ENCODE data around the gene SOHLH2. TPM values are rescaled to one million over a fixed set of nuclear protein-coding genes. Genes with fewer than 3 reads are reported as not detected.

Gene SOHLH2
- total and polyA plus RNA-seq, 4 donors: 0.04 to 0.28 (median 0.08) TPM

- Histone ChIP-seq H3K9ac (ENCODE audit: insufficient read depth in 1 of 2, low read length in 2 of 2) (no peak overlapping the region), H3K27ac (ENCODE audit: low read depth in 1 of 2, low read length in 1 of 2) (no peak overlapping the region), H3K9me3 (ENCODE audit: control insufficient read depth in 4 of 4, insufficient read depth in 3 of 4, low read length in 3 of 4) (no peaks in the 10 kb centered on the region), H3K27me3 (ENCODE audit: control insufficient read depth in 3 of 3, insufficient read depth in 3 of 3, low read length in 2 of 3) (no peaks in the 10 kb centered on the region), H3K4me3 (no peak overlapping the region), H3K4me1 (ENCODE audit: control insufficient read depth in 5 of 5, insufficient read depth in 5 of 5, low read length in 5 of 5) (no peaks in the 10 kb centered on the region), H3K36me3 (ENCODE audit: control insufficient read depth in 4 of 4, insufficient read depth in 4 of 4, low read length in 4 of 4) (peaks cover 0 to 2% (median 0%) of the 10 kb centered on the region in 4 donors)
- no peak for ATAC-seq (ENCODE audit: insufficient read depth, low FRiP score)
- 92 to 96% methylated on average over 2 of the region's 2 CpGs for WGBS, 2 donors
- no peak for TF ChIP-seq CTCF (IDR thresholded peaks at IDR 0.05; ENCODE audit: control extremely low read depth, extremely low read depth)
- DNase-seq: no peak
Observed at GRCh38 chr13:36242761-36243160, 28.4 kb upstream of the SOHLH2 start.

GRCh38 chr13:36231236-36231635 lies 16.9 kb upstream of the SOHLH2 start:
- no peak for ATAC-seq (ENCODE audit: insufficient read depth, low FRiP score)
- TF ChIP-seq CTCF (IDR thresholded peaks at IDR 0.05; ENCODE audit: control extremely low read depth, extremely low read depth): no peak
- no peaks in the 10 kb centered on the region for H3K4me1 ChIP-seq (ENCODE audit: control insufficient read depth in 5 of 5, insufficient read depth in 5 of 5, low read length in 5 of 5)
- H3K27me3 ChIP-seq (ENCODE audit: control insufficient read depth in 3 of 3, insufficient read depth in 3 of 3, low read length in 2 of 3): no peaks in the 10 kb centered on the region
- WGBS, 2 donors: 70 to 78% methylated on average over 3 of the region's 3 CpGs
- H3K27ac ChIP-seq (ENCODE audit: low read depth in 1 of 2, low read length in 1 of 2): no peak overlapping the region
- no peak overlapping the region for H3K4me3 ChIP-seq
- H3K9ac ChIP-seq (ENCODE audit: insufficient read depth in 1 of 2, low read length in 2 of 2): no peak overlapping the region
- peaks cover 0 to 5% (median 2%) of the 10 kb centered on the region in 4 donors for H3K9me3 ChIP-seq (ENCODE audit: control insufficient read depth in 4 of 4, insufficient read depth in 3 of 4, low read length in 3 of 4)
- H3K36me3 ChIP-seq (ENCODE audit: control insufficient read depth in 4 of 4, insufficient read depth in 4 of 4, low read length in 4 of 4): no peaks in the 10 kb centered on the region
- no peak for DNase-seq

- 76 to 81% methylated on average over 1 of the region's 1 CpG for WGBS, 2 donors
- no peak for ATAC-seq (ENCODE audit: insufficient read depth, low FRiP score)
Observed at GRCh38 chr13:36224730-36225129, 10.4 kb upstream of the SOHLH2 start.

More at GRCh38 chr13:36224730-36225129, 10.4 kb upstream of the SOHLH2 start:
- Histone ChIP-seq H3K4me3 (no peak overlapping the region), H3K9me3 (ENCODE audit: control insufficient read depth in 4 of 4, insufficient read depth in 3 of 4, low read length in 3 of 4) (peaks cover 0 to 2% (median 0%) of the 10 kb centered on the region in 4 donors), H3K36me3 (ENCODE audit: control insufficient read depth in 4 of 4, insufficient read depth in 4 of 4, low read length in 4 of 4) (no peaks in the 10 kb centered on the region), H3K4me1 (ENCODE audit: control insufficient read depth in 5 of 5, insufficient read depth in 5 of 5, low read length in 5 of 5) (no peaks in the 10 kb centered on the region), H3K9ac (ENCODE audit: insufficient read depth in 1 of 2, low read length in 2 of 2) (no peak overlapping the region), H3K27ac (ENCODE audit: low read depth in 1 of 2, low read length in 1 of 2) (no peak overlapping the region), H3K27me3 (ENCODE audit: control insufficient read depth in 3 of 3, insufficient read depth in 3 of 3, low read length in 2 of 3) (no peaks in the 10 kb centered on the region)
- no peak for TF ChIP-seq CTCF (IDR thresholded peaks at IDR 0.05; ENCODE audit: control extremely low read depth, extremely low read depth)
- DNase-seq: no peak

All from lung (tissue), 12 donors.